ENCODE data around the gene SSRP1. TPM values are rescaled to one million over a fixed set of nuclear protein-coding genes. Genes with fewer than 3 reads are reported as not detected.

The SSRP1 gene
- total RNA-seq, 1 experiment from 2014 or later, result 79.9 TPM

GRCh38 chr11:57321388-57322255 is 14.1 kb downstream of the SSRP1 start:
- DNase-seq, result no peak
- no peak overlapping the region for H3K9ac ChIP-seq (ENCODE audit: low read length)

GRCh38 chr11:57320719-57321387 is 14.8 kb downstream of the SSRP1 start:
- Histone ChIP-seq H2AFZ (ENCODE audit: low read length) (no peak overlapping the region), H3K9me2 (replicated peaks; ENCODE audit: insufficient read depth, low read length) (no peaks in the 10 kb centered on the region), H3K9ac (ENCODE audit: low read length) (no peak overlapping the region), H4K20me1 (ENCODE audit: insufficient read depth, low read depth, low read length) (no peaks in the 10 kb centered on the region), H3K27me3 (ENCODE audit: low read length) (no peaks in the 10 kb centered on the region), H3K4me2 (ENCODE audit: low read depth, low read length, poor library complexity, severe bottlenecking) (no peak overlapping the region), H3K36me3 (ENCODE audit: insufficient read depth, low read length) (peaks cover 5% of the 10 kb centered on the region; the same call in 1 of the 2 replicates), H3K9me3 (ENCODE audit: low read length) (no peaks in the 10 kb centered on the region), H3K79me2 (ENCODE audit: low read length) (peaks cover 33% of the 10 kb centered on the region), H3K4me1 (ENCODE audit: low read length) (peaks cover 24% of the 10 kb centered on the region), H3K4me3 (ENCODE audit: low read length) (no peak overlapping the region), H3K27ac (ENCODE audit: low read length) (no peak overlapping the region)
- no peak for DNase-seq

More at GRCh38 chr11:57321388-57322255, 14.1 kb downstream of the SSRP1 start:
- Histone ChIP-seq H3K27me3 (ENCODE audit: low read length) (no peaks in the 10 kb centered on the region), H4K20me1 (ENCODE audit: insufficient read depth, low read depth, low read length) (no peaks in the 10 kb centered on the region), H3K4me3 (ENCODE audit: low read length) (no peak overlapping the region), H3K36me3 (ENCODE audit: insufficient read depth, low read length) (peaks cover 5% of the 10 kb centered on the region; the same call in 1 of the 2 replicates), H3K4me2 (ENCODE audit: low read depth, low read length, poor library complexity, severe bottlenecking) (no peak overlapping the region), H3K9me3 (ENCODE audit: low read length) (no peaks in the 10 kb centered on the region), H3K4me1 (ENCODE audit: low read length) (peaks cover 32% of the 10 kb centered on the region), H3K79me2 (ENCODE audit: low read length) (peaks cover 33% of the 10 kb centered on the region), H2AFZ (ENCODE audit: low read length) (no peak overlapping the region), H3K27ac (ENCODE audit: low read length) (no peak overlapping the region), H3K9me2 (replicated peaks; ENCODE audit: insufficient read depth, low read length) (no peaks in the 10 kb centered on the region)

GRCh38 chr11:57320067-57320718 is 15.5 kb downstream of the SSRP1 start:
- H2AFZ ChIP-seq (ENCODE audit: low read length), result no peak overlapping the region
- peaks cover 33% of the 10 kb centered on the region for H3K79me2 ChIP-seq (ENCODE audit: low read length)
- no peaks in the 10 kb centered on the region for H3K9me2 ChIP-seq (replicated peaks; ENCODE audit: insufficient read depth, low read length)
- no peak overlapping the region for H3K27ac ChIP-seq (ENCODE audit: low read length)
- no peak for DNase-seq
- H3K27me3 ChIP-seq (ENCODE audit: low read length), result no peaks in the 10 kb centered on the region
- no peak overlapping the region for H3K9ac ChIP-seq (ENCODE audit: low read length)
- H3K4me3 ChIP-seq (ENCODE audit: low read length), result no peak overlapping the region
- no peaks in the 10 kb centered on the region for H3K9me3 ChIP-seq (ENCODE audit: low read length)
- no peak overlapping the region for H3K4me2 ChIP-seq (ENCODE audit: low read depth, low read length, poor library complexity, severe bottlenecking)
- H4K20me1 ChIP-seq (ENCODE audit: insufficient read depth, low read depth, low read length), result no peaks in the 10 kb centered on the region
- H3K36me3 ChIP-seq (ENCODE audit: insufficient read depth, low read length), result peaks cover 5% of the 10 kb centered on the region; the same call in 1 of the 2 replicates
- peaks cover 18% of the 10 kb centered on the region for H3K4me1 ChIP-seq (ENCODE audit: low read length)

GRCh38 chr11:57318178-57318577 is 17.5 kb downstream of the SSRP1 start:
- no peak for DNase-seq
- Histone ChIP-seq H3K4me3 (ENCODE audit: low read length) (no peak overlapping the region), H3K9ac (ENCODE audit: low read length) (no peak overlapping the region)

GRCh38 chr11:57316017-57316416 is 19.7 kb downstream of the SSRP1 start:
- Histone ChIP-seq H3K27ac (ENCODE audit: low read length) (no peak overlapping the region), H3K9ac (ENCODE audit: low read length) (no peak overlapping the region)

More at GRCh38 chr11:57318178-57318577, 17.5 kb downstream of the SSRP1 start:
- Histone ChIP-seq H3K27ac (ENCODE audit: low read length) (no peak overlapping the region), H3K79me2 (ENCODE audit: low read length) (peaks cover 22% of the 10 kb centered on the region), H3K9me2 (replicated peaks; ENCODE audit: insufficient read depth, low read length) (no peaks in the 10 kb centered on the region), H2AFZ (ENCODE audit: low read length) (no peak overlapping the region), H3K27me3 (ENCODE audit: low read length) (no peaks in the 10 kb centered on the region), H3K4me2 (ENCODE audit: low read depth, low read length, poor library complexity, severe bottlenecking) (no peak overlapping the region), H3K36me3 (ENCODE audit: insufficient read depth, low read length) (peaks cover 5% of the 10 kb centered on the region; the same call in 1 of the 2 replicates), H3K4me1 (ENCODE audit: low read length) (peaks cover 7% of the 10 kb centered on the region), H4K20me1 (ENCODE audit: insufficient read depth, low read depth, low read length) (no peaks in the 10 kb centered on the region), H3K9me3 (ENCODE audit: low read length) (no peaks in the 10 kb centered on the region)

GRCh38 chr11:57315491-57315890 is 20.2 kb downstream of the SSRP1 start:
- Histone ChIP-seq H3K36me3 (ENCODE audit: insufficient read depth, low read length) (peaks cover 5% of the 10 kb centered on the region; the same call in 1 of the 2 replicates), H3K27ac (ENCODE audit: low read length) (no peak overlapping the region), H3K4me3 (ENCODE audit: low read length) (no peak overlapping the region), H3K27me3 (ENCODE audit: low read length) (no peaks in the 10 kb centered on the region), H4K20me1 (ENCODE audit: insufficient read depth, low read depth, low read length) (no peaks in the 10 kb centered on the region), H3K9me2 (replicated peaks; ENCODE audit: insufficient read depth, low read length) (no peaks in the 10 kb centered on the region), H3K4me2 (ENCODE audit: low read depth, low read length, poor library complexity, severe bottlenecking) (no peak overlapping the region), H3K79me2 (ENCODE audit: low read length) (no peaks in the 10 kb centered on the region; the same call in 1 of the 2 replicates), H3K9ac (ENCODE audit: low read length) (no peak overlapping the region), H3K9me3 (ENCODE audit: low read length) (no peaks in the 10 kb centered on the region), H2AFZ (ENCODE audit: low read length) (no peak overlapping the region), H3K4me1 (ENCODE audit: low read length) (no peaks in the 10 kb centered on the region)
- DNase-seq, result no peak

More at GRCh38 chr11:57316017-57316416, 19.7 kb downstream of the SSRP1 start:
- no peaks in the 10 kb centered on the region for H3K27me3 ChIP-seq (ENCODE audit: low read length)
- no peaks in the 10 kb centered on the region for H3K9me2 ChIP-seq (replicated peaks; ENCODE audit: insufficient read depth, low read length)
- no peaks in the 10 kb centered on the region for H4K20me1 ChIP-seq (ENCODE audit: insufficient read depth, low read depth, low read length)
- H3K36me3 ChIP-seq (ENCODE audit: insufficient read depth, low read length), result peaks cover 5% of the 10 kb centered on the region; the same call in 1 of the 2 replicates
- no peaks in the 10 kb centered on the region for H3K4me1 ChIP-seq (ENCODE audit: low read length)
- no peak overlapping the region for H3K4me3 ChIP-seq (ENCODE audit: low read length)
- H3K4me2 ChIP-seq (ENCODE audit: low read depth, low read length, poor library complexity, severe bottlenecking), result no peak overlapping the region
- H2AFZ ChIP-seq (ENCODE audit: low read length), result no peak overlapping the region
- H3K79me2 ChIP-seq (ENCODE audit: low read length), result peaks cover 3% of the 10 kb centered on the region
- DNase-seq, result no peak
- no peaks in the 10 kb centered on the region for H3K9me3 ChIP-seq (ENCODE audit: low read length)

GRCh38 chr11:57314221-57314973 is 21.3 kb downstream of the SSRP1 start:
- no peak overlapping the region for H3K4me3 ChIP-seq (ENCODE audit: low read length)
- no peaks in the 10 kb centered on the region for H3K4me1 ChIP-seq (ENCODE audit: low read length)
- no peak for DNase-seq
- no peak overlapping the region for H2AFZ ChIP-seq (ENCODE audit: low read length)
- no peaks in the 10 kb centered on the region for H3K9me3 ChIP-seq (ENCODE audit: low read length)
- peaks cover 5% of the 10 kb centered on the region; the same call in 1 of the 2 replicates for H3K36me3 ChIP-seq (ENCODE audit: insufficient read depth, low read length)
- H3K79me2 ChIP-seq (ENCODE audit: low read length), result no peaks in the 10 kb centered on the region
- H3K4me2 ChIP-seq (ENCODE audit: low read depth, low read length, poor library complexity, severe bottlenecking), result no peak overlapping the region
- no peak overlapping the region for H3K27ac ChIP-seq (ENCODE audit: low read length)
- H4K20me1 ChIP-seq (ENCODE audit: insufficient read depth, low read depth, low read length), result no peaks in the 10 kb centered on the region
- H3K9ac ChIP-seq (ENCODE audit: low read length), result no peak overlapping the region
- H3K9me2 ChIP-seq (replicated peaks; ENCODE audit: insufficient read depth, low read length), result no peaks in the 10 kb centered on the region
- no peaks in the 10 kb centered on the region for H3K27me3 ChIP-seq (ENCODE audit: low read length)

All from Karpas-422 (cell line).